ENCODE data around the gene MMP24. TPM values are rescaled to one million over a fixed set of nuclear protein-coding genes. Genes with fewer than 3 reads are reported as not detected.
A peak's percentile ranks its signal among the peaks of the same experiment; 100 is the strongest.

The MMP24 gene
- total and polyA plus RNA-seq, 2 of the 13 experiments (the other 11 are each of a cell fraction or from before 2014, with no cell fraction given), result 0.29 to 0.35 TPM

DNA sequence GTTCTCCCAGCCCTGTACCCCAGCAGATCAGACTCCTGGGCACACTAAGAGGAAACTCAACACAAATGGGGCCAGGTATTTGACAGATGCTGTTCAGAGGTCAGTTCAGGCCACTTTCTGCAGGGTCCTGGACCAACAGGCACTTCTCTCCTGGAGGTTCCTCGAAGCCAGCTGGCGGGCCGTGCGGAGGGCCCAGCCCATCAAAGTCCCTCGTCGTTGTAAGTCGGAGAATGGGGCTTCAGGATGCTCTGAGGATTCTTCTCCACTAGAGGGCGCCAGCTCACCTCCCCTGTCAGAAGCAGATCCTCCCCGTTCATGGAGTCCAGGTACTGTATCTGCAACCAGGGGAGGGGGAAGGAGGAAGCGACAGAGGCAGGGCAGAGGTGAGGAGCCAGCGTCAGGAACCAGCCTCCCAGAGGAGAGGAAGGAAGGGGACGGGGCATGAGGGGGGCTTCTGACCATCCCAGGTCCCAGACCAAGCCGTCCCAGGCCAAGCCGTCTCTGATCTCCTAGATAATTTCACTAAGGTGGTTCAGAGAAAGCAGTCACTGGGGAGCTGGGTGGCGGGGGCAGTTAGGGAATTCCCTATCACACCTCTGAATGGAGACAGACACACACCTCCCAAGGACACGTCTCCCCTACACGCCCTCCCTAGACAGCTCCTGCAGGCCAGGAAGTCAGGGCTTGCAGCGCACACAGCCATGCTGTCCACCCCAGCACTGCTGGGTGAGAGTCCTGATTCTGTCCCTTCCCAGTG lies 77.4 kb downstream of the MMP24 start (continued):
- peak in 1 of 2 experiments; percentile 75; a peak in 1 of 4 replicates for TF ChIP-seq KLF16 (CRISPR knock-in tag; IDR thresholded peaks at IDR 0.05)
- TF ChIP-seq, protein P1, sequence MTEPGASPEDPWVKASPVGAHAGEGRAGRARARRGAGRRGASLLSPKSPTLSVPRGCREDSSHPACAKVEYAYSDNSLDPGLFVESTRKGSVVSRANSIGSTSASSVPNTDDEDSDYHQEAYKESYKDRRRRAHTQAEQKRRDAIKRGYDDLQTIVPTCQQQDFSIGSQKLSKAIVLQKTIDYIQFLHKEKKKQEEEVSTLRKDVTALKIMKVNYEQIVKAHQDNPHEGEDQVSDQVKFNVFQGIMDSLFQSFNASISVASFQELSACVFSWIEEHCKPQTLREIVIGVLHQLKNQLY (CRISPR knock-in tag; IDR thresholded peaks at IDR 0.05), result no peak
- TF ChIP-seq LCORL (IDR thresholded peaks at IDR 0.05), result no peak
- peak; percentile 78 for TF ChIP-seq LCORL (CRISPR knock-in tag; IDR thresholded peaks at IDR 0.05)
- TF ChIP-seq, protein P2, sequence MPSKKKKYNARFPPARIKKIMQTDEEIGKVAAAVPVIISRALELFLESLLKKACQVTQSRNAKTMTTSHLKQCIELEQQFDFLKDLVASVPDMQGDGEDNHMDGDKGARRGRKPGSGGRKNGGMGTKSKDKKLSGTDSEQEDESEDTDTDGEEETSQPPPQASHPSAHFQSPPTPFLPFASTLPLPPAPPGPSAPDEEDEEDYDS (CRISPR knock-in tag; IDR thresholded peaks at IDR 0.05), result no peak; the same call in 1 of the 2 replicates
- no peak for TF ChIP-seq ZNF557 (CRISPR knock-in tag; IDR thresholded peaks at IDR 0.05)
- no peak for TF ChIP-seq SIX1 (CRISPR knock-in tag; IDR thresholded peaks at IDR 0.05; ENCODE audit: borderline replicate concordance)
- no peak for TF ChIP-seq PLRG1 (conservative IDR thresholded peaks at IDR 0.05)
- peak; percentile 85 for TF ChIP-seq CCDC6 (CRISPR knock-in tag; IDR thresholded peaks at IDR 0.05)
- TF ChIP-seq ZNF781 (CRISPR knock-in tag; IDR thresholded peaks at IDR 0.05; ENCODE audit: borderline replicate concordance, not compliant biosample characterization), result peak; percentile 30
- no peak for TF ChIP-seq U2AF1 (optimal IDR thresholded peaks at IDR 0.05; ENCODE audit: low read depth, low read length)
- TF ChIP-seq ZFYVE20 (CRISPR knock-in tag; IDR thresholded peaks at IDR 0.05; ENCODE audit: borderline replicate concordance, low read depth), result no peak
- TF ChIP-seq STAT5B (CRISPR knock-in tag; IDR thresholded peaks at IDR 0.05), result no peak
- TF ChIP-seq, protein P3, sequence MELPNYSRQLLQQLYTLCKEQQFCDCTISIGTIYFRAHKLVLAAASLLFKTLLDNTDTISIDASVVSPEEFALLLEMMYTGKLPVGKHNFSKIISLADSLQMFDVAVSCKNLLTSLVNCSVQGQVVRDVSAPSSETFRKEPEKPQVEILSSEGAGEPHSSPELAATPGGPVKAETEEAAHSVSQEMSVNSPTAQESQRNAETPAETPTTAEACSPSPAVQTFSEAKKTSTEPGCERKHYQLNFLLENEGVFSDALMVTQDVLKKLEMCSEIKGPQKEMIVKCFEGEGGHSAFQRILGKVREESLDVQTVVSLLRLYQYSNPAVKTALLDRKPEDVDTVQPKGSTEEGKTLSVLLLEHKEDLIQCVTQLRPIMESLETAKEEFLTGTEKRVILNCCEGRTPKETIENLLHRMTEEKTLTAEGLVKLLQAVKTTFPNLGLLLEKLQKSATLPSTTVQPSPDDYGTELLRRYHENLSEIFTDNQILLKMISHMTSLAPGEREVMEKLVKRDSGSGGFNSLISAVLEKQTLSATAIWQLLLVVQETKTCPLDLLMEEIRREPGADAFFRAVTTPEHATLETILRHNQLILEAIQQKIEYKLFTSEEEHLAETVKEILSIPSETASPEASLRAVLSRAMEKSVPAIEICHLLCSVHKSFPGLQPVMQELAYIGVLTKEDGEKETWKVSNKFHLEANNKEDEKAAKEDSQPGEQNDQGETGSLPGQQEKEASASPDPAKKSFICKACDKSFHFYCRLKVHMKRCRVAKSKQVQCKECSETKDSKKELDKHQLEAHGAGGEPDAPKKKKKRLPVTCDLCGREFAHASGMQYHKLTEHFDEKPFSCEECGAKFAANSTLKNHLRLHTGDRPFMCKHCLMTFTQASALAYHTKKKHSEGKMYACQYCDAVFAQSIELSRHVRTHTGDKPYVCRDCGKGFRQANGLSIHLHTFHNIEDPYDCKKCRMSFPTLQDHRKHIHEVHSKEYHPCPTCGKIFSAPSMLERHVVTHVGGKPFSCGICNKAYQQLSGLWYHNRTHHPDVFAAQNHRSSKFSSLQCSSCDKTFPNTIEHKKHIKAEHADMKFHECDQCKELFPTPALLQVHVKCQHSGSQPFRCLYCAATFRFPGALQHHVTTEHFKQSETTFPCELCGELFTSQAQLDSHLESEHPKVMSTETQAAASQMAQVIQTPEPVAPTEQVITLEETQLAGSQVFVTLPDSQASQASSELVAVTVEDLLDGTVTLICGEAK (IDR thresholded peaks at IDR 0.05), result no peak
- TF ChIP-seq, protein P3 (CRISPR knock-in tag; IDR thresholded peaks at IDR 0.05), result no peak
- TF ChIP-seq MAFK (conservative IDR thresholded peaks at IDR 0.05 in 1 of 2, IDR thresholded peaks at IDR 0.05 in 1 of 2; ENCODE audit: low read length in 2 of 2), result no peak

All from HepG2 (cell line).